Muscle layer of colon (tissue), 2 donors: ENCODE results near the gene THEM5.
"Not testable (repeated sequence)": the region's sequence is repeated elsewhere in the genome, so short reads cannot be mapped to it uniquely, and the experiment has no call there.

Experiments
- H3K27ac ChIP-seq: one replicate; pipeline ENCODE4 v1.7.0; 2013; ENCODE audit warnings: low read depth, mild to moderate bottlenecking, low read length, moderate library complexity
- H3K27me3 ChIP-seq, 2 donors: one replicate each; pipeline ENCODE4 v1.7.0; 2013; ENCODE audit warnings: low read length in 2 of 2, mild to moderate bottlenecking in 2 of 2; ENCODE audit not compliant: insufficient read depth in 2 of 2, control insufficient read depth in 1 of 2
- H3K36me3 ChIP-seq: one replicate; pipeline ENCODE4 v1.7.0; 2013; ENCODE audit warnings: mild to moderate bottlenecking, low read length; ENCODE audit not compliant: insufficient read depth
- H3K4me1 ChIP-seq: one replicate; pipeline ENCODE4 v1.7.0; 2013; ENCODE audit warnings: mild to moderate bottlenecking, low read length; ENCODE audit not compliant: insufficient read depth
- H3K4me3 ChIP-seq, 2 donors: one replicate each; pipeline ENCODE4 v1.7.0; 2013; ENCODE audit warnings: low read length in 2 of 2, low read depth in 1 of 2, mild to moderate bottlenecking in 1 of 2, moderate library complexity in 1 of 2
- H3K9ac ChIP-seq: one replicate; pipeline ENCODE4 v1.7.0; 2013; ENCODE audit warnings: low read length
- H3K9me3 ChIP-seq: one replicate; pipeline ENCODE4 v1.7.0; 2013; ENCODE audit warnings: mild to moderate bottlenecking, low read length
- donor health status: abdominal sarcoma.
- donor health status: Adenocarcinoma of cecum.

THEM5 gene

DNA sequence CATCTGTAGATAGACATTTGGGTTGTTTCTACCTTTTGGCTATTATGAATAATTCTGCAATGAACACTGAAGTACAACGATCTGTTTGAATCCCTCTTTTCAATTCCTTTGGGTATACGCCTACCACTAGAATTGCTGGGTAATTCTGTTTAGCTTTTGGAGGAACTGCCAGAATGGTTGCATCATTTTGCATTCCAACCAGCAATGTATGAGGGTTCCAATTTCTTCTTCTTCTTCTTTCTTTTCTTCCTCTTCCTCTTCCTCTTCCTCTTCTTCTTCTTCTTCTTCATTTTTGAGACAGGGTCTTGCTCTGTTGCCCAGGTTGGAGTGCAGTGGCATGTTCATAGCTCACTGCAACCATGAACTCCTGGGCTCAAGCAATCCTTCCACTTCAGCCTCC, 13.8 kb upstream of the THEM5 start:
- no peaks in the 10 kb centered on the region for H3K36me3 ChIP-seq
- H3K9me3 ChIP-seq: no peaks in the 10 kb centered on the region
- no peak overlapping the region for H3K9ac ChIP-seq
- H3K4me1 ChIP-seq: no peaks in the 10 kb centered on the region
- no peak overlapping the region for H3K27ac ChIP-seq
- no peaks in the 10 kb centered on the region for H3K27me3 ChIP-seq
- H3K4me3 ChIP-seq: no peak overlapping the region

DNA sequence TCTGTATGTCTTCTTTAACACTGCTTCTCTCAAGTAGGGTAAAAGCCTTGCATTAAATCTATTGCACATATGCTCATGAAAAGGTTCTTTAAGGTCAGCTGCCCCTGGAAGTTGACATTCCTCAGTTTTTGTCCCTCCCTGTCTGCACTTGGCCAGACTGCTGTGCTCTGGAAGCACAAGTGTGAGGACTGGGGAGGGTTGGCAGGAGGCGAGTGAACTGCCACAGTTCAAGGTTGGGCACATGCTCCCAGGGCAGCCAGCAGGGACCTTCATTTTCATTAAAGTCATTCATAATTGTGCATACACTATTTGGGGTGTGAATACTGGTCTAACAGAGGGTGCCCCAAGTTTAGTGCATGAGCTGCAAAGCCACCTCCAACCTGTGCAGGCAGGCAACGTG, 10.9 kb upstream of the THEM5 start:
- Histone ChIP-seq H3K27ac (no peak overlapping the region), H3K9ac (no peak overlapping the region), H3K9me3 (no peaks in the 10 kb centered on the region), H3K4me3 (no peak overlapping the region), H3K27me3 (no peaks in the 10 kb centered on the region), H3K4me1 (no peaks in the 10 kb centered on the region), H3K36me3 (no peaks in the 10 kb centered on the region)

DNA sequence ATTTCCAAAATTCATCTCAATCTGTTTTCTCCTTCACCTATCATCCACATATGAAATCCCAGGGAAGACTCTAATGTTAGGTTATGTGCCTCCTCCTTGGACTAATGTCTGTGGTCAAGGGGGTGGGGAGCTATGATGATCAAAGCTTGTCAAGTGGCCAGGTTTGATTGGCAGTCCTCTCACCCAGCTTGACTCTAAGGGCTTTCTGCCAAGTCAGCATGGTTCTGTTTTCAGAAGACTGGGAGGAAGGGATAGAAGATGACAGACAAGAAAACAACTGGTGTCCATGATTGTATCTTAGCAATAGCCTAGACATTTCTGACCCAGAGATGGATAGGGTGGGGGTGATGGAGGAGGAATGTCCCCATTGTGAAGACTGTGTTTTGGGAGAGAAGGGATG, 9.1 kb upstream of the THEM5 start:
- H3K9ac ChIP-seq: no peak overlapping the region
- H3K27ac ChIP-seq: no peak overlapping the region
- H3K4me1 ChIP-seq: no peaks in the 10 kb centered on the region
- no peaks in the 10 kb centered on the region for H3K36me3 ChIP-seq
- no peaks in the 10 kb centered on the region for H3K9me3 ChIP-seq
- H3K4me3 ChIP-seq: no peak overlapping the region
- no peaks in the 10 kb centered on the region for H3K27me3 ChIP-seq

DNA sequence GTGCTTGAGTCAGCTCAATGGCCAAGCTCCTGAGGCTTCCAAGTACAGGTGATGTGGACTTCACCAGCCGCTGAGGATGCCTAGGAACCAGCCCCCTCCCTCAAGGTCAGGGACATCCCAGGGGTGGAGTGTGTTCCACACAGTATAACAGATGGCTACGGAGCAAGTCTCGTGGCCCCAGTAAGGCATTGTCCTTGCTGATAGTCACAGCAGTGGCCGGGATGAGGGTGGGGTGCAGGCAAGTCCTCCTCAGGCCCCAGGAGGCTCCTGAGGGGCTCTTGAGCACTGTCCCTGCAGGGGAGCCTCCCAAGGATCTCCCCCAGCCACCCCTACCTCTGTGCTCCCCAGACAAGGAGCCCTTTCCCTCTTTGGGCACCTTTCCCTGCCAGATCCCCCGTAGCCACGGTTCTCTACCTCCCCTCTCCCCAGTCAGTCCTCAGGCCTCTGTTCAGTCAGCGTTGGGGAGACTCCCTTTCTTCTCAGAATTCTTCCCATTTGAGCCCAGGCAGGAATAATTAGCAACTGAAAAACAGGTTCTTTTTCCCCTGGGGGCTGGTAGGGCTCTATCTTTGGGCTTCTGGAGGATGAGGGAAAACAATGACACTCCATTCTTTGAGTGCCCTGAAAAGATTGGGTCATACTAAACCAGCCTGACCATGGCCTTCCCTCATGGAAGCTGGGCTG, 7.1 kb upstream of the THEM5 start:
- Histone ChIP-seq H3K36me3 (no peaks in the 10 kb centered on the region), H3K4me1 (no peaks in the 10 kb centered on the region), H3K9ac (no peak overlapping the region), H3K4me3 (no peak overlapping the region), H3K27me3 (no peaks in the 10 kb centered on the region), H3K27ac (no peak overlapping the region), H3K9me3 (no peaks in the 10 kb centered on the region)

DNA sequence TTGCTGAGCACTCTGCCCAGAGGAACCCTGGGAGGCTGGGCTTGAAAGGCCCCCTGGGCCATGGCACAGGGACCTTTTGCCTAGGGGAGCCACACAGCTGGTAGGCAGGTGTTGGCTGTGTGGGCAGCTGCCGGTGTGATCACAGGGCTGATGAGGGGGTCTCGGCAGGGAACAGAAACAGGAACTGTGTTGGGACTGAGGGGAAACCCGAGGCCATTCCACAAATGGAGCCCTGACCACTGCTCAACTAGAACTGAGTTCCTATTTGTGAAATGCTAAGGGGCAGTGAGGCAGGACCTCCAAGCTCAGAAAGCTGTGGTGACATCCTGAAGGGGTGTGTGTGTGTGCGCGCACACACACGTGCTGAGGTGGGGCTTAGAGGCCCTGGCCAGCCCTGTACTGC, 6.4 kb upstream of the THEM5 start:
- no peaks in the 10 kb centered on the region for H3K36me3 ChIP-seq
- no peaks in the 10 kb centered on the region for H3K27me3 ChIP-seq
- H3K9me3 ChIP-seq: no peaks in the 10 kb centered on the region
- H3K4me3 ChIP-seq: no peak overlapping the region
- H3K4me1 ChIP-seq: no peaks in the 10 kb centered on the region
- no peak overlapping the region for H3K9ac ChIP-seq
- no peak overlapping the region for H3K27ac ChIP-seq

DNA sequence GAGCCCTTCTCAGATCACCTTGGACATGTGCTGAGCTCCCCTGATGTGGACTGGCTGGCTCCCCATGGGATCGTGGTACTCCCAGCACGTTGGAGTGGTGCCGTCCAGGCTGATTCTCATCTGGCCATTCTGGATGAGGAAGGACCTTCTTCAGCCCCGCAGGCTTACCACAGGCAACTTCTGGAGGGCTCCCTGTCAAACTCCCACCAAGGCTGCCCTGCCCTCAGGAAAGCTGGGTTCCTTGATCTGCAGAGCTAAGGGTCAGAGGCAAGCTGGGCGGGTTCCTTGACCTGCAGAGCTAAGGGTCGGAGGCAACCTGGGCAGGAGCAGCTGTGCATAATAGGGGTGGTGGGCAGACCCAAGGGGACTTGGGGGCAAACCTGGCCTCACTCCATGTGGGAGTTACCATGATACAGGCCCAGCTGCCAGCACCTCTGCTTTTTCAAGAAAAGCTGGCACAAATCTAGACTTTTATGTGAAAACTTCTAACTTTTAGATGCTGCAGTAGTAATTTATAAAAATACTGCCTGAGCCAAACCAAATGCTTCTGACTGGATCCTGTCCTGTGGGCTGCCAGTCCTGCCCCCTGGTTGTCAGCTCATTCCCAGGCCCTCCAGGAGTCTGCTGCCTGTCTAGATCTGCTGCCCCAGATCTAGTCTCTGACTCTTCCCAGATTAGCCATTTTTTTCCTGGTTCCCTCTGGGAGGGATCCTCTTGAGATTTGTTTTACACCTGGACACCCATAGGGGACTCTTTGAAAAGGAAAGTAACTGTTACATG, 5.6 kb upstream of the THEM5 start:
- Histone ChIP-seq H3K4me1 (no peaks in the 10 kb centered on the region), H3K9ac (no peak overlapping the region), H3K4me3 (no peak overlapping the region)

DNA sequence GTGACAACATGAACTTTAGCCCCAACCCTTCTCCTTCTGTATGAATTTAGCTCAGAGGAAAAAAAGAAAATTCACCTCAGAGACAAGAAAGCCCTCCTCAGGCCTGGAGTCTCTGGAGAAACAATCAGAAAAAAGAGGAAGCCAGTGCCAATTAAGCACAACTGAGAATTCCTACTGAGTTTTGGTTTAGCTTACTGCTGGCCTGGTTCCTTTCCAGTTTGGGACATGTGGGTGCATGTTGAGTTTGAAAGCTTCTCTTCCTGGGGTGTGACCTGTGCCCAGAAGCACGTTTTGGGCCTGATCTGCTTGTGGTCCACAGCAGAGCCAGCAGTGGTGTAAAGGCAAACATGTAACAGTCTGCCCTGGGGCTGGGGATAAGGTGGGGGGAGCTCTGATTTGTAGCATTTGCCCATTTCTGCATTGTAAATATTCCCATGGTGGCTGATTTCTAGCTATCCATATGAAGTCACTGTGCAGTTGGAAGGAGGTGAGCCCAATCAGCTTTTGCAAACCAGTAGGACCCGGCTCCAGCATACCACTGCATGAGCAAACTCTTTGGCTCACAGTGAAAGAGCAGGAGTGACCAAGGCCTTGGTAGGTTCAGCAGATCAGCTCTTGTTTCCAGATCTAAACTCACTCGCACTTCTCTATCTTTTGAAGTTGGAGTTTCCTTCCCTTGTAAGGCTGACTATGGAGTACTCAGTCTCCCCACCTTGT, 4.7 kb upstream of the THEM5 start:
- Histone ChIP-seq H3K36me3 (no peaks in the 10 kb centered on the region), H3K4me3 (no peak overlapping the region), H3K27me3 (no peaks in the 10 kb centered on the region), H3K4me1 (no peaks in the 10 kb centered on the region), H3K27ac (no peak overlapping the region), H3K9me3 (no peaks in the 10 kb centered on the region), H3K9ac (no peak overlapping the region)

More for the DNA sequence above, 5.6 kb upstream of the THEM5 start:
- Histone ChIP-seq H3K27ac (no peak overlapping the region), H3K27me3 (no peaks in the 10 kb centered on the region), H3K36me3 (no peaks in the 10 kb centered on the region), H3K9me3 (no peaks in the 10 kb centered on the region)

DNA sequence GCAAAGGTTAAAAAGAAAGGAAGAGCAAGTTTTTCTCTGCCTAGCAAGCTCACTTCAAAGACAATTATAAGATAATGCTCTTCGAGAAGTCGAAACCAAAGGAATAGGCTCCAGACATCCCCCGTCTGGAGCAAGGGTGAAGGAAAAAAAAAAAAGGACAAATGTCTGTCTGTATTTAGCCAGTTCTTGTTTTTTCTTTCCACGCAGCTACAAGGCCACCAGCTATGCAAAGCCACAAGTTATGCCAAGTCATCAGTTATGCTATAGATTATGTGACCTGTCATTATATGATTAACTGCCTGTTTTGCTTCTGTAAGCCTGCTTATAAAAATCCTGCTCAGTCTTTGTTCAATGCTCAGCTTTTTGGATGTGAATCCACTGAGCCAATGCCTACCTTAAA, 2.4 kb upstream of the THEM5 start:
- Histone ChIP-seq H3K36me3 (no peaks in the 10 kb centered on the region), H3K27ac (no peak overlapping the region), H3K27me3 (peaks cover 0 to 4% of the 10 kb centered on the region in 2 donors), H3K4me1 (no peaks in the 10 kb centered on the region), H3K9ac (no peak overlapping the region), H3K9me3 (no peaks in the 10 kb centered on the region), H3K4me3 (no peak overlapping the region)

DNA sequence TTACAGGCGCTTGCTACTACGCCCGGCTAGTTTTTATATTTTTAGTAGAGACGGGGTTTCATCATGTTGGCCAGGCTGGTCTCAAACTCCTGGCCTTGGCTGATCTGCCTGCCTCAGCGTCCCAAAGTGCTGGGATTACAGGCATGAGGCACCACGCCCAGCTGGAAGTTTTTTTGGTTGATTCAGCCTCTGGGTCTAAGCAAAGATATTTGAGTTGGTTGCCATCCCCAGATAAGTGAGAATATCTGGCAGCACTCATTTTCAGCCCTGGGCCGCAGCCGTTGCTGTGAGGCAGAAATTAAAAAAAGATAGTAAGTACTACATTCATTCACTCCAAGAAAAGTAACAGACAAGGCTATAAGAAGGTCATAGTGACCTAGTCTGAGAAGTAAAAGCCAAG, 2.0 kb upstream of the THEM5 start:
- not testable (repeated sequence) for H3K27ac ChIP-seq, H3K9me3 ChIP-seq, H3K4me3 ChIP-seq, H3K9ac ChIP-seq, H3K36me3 ChIP-seq, H3K27me3 ChIP-seq, H3K4me1 ChIP-seq

DNA sequence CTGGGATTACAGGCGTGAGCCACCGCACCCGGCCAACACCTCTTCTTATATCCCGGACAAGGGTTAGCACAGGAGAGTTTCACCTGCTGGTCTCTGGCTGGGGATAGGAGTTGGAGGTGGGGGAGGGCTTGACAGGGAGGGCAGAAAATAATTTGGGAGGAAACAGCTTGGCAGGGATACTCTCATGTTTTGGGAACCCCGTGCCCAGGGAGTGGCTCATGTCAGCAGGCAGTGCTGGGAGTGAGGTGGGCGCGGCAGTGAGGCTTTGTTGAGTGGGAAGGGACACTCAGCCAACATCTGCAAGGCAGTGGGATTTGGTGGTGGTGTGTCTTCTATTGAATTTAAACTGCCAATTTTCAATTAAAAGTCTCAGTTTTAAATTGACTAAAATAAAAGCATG, 1.1 kb upstream of the THEM5 start:
- H3K27me3 ChIP-seq: peaks cover 0 to 4% of the 10 kb centered on the region in 2 donors
- no peaks in the 10 kb centered on the region for H3K4me1 ChIP-seq
- no peak overlapping the region for H3K9ac ChIP-seq
- H3K27ac ChIP-seq: no peak overlapping the region
- no peaks in the 10 kb centered on the region for H3K36me3 ChIP-seq
- H3K9me3 ChIP-seq: no peaks in the 10 kb centered on the region
- no peak overlapping the region for H3K4me3 ChIP-seq

DNA sequence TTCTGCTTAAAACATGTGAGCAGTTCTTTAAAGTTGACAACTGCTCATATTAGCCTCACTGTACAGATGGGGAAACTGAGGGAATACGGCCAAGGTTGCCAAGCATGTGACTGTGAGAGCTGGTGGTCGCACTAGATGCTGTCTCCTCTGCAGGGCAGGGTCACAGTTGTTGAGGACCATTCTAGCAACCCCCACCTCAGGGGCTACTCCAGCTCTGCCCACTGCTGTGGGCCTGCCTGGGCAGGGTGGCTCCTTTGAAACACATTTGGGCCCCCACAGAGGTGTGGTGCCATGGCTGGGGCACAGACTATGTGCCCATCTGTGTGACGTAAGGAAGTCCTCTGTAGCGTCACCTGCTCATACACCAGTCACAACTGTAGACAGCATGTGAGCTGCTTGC, 779 bp downstream of the THEM5 start:
- no peak overlapping the region for H3K4me3 ChIP-seq
- H3K4me1 ChIP-seq: no peaks in the 10 kb centered on the region
- H3K27ac ChIP-seq: no peak overlapping the region
- no peak overlapping the region for H3K9ac ChIP-seq
- no peaks in the 10 kb centered on the region for H3K36me3 ChIP-seq
- peaks cover 0 to 4% of the 10 kb centered on the region in 2 donors for H3K27me3 ChIP-seq
- no peaks in the 10 kb centered on the region for H3K9me3 ChIP-seq
